VCaP (cell line): ENCODE data around the gene IL15RA.

Experiments
- H3K27ac ChIP-seq: fragments of 450-650 bp; 2 replicates; pipeline ENCODE4 v1.5.1; 2017
- TF ChIP-seq, protein P1 (sequence below): fragments of 450-650 bp; conservative IDR thresholded peaks from 2 replicates; pipeline ENCODE4 v1.5.1; 2017; ENCODE audit warnings: mild to moderate bottlenecking, moderate library complexity

Gene IL15RA

DNA sequence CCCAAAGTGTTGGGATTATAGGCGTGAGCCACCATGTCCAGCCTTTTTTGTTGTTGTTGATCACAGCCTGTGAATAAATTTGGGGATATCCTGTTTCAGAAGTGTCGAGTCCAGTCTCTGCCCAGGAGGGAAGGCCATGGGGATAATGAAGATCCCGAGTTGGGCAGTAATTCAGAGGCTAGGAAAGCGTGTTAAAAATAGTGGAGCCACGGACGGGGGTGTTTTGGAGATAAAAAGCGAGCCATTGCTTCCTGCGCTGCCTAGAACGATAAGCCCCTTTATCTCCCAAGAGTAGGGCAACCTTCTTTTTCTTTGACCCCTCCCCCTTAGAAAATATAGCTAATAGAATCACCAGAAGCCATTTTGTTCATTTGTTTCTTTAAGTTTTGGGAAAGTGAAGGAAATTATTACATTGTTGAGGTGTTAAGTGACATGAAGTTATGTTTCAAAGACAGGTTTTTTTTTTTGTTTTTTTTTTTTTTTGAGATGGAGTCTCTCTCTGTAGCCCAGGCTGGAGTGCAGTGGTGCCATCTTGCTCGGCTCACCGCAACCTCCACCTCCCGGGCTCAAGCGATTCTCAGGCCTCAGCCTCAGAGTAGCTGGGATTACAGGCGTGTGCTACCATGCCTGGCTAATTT, 43.3 kb downstream of the IL15RA start:
- H3K27ac ChIP-seq = no peak overlapping the region
- TF ChIP-seq, protein P1, sequence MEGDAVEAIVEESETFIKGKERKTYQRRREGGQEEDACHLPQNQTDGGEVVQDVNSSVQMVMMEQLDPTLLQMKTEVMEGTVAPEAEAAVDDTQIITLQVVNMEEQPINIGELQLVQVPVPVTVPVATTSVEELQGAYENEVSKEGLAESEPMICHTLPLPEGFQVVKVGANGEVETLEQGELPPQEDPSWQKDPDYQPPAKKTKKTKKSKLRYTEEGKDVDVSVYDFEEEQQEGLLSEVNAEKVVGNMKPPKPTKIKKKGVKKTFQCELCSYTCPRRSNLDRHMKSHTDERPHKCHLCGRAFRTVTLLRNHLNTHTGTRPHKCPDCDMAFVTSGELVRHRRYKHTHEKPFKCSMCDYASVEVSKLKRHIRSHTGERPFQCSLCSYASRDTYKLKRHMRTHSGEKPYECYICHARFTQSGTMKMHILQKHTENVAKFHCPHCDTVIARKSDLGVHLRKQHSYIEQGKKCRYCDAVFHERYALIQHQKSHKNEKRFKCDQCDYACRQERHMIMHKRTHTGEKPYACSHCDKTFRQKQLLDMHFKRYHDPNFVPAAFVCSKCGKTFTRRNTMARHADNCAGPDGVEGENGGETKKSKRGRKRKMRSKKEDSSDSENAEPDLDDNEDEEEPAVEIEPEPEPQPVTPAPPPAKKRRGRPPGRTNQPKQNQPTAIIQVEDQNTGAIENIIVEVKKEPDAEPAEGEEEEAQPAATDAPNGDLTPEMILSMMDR = no peak

DNA sequence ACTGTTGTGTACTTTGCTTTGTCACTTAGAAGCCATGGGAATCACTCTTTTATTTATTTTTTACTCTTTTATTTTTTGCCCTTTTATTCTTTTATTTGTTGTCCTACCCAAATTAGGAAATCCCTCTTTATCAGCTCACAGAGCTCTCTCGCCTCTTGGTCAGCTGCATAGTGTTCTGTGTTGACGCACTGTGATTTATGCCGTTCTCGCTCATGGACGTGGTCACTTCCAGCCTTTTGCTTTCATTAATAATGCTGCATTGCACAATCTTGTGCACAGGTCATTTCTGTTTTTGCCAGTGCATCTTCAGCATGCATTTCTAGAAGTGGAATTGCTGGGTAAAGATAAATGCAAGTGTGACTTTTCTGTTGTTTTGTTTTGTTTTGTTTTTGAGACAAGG, 45.0 kb downstream of the IL15RA start:
- TF ChIP-seq, protein P1 = no peak
- no peak overlapping the region for H3K27ac ChIP-seq

DNA sequence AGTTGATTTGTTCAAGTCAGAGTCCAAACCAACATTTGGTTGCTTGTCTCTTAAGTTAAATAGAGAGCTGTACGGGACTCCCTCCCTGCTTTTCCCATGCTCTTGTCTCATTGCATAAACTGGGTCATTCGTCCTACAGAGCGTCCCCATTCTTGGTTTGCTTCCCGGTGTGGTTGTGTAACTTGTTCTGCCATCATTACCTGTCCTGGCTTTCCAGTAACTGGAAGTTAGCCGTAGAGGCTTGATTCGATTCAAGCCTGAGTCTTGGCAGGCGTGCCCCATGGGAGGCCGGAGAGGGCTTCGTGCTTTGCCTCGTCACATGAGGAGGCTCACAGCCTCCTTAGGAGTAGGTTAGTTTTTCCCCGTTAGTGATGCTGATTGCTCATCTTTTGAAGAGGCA, 47.1 kb downstream of the IL15RA start:
- H3K27ac ChIP-seq = no peak overlapping the region
- TF ChIP-seq, protein P1 = no peak

DNA sequence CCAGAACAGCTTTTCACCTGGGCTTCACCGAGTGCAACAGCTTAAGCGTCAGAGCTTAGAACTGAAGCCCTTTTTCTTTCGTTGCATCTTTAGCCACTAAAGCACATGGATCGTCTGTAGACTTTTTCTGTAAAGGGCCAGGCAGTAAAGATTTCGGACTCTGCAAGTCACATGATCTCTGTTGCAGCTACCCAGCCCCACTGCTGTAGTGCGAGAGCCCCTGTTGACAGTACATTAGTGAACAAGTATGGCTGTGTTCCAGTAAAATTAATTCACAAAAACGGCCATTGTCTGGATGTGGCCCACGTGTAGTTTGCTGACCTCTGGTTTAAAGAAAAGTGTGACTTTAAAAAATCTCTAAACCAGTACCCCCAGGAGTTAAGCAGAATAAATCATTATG, 47.9 kb downstream of the IL15RA start:
- TF ChIP-seq, protein P1 = no peak
- no peak overlapping the region for H3K27ac ChIP-seq

DNA sequence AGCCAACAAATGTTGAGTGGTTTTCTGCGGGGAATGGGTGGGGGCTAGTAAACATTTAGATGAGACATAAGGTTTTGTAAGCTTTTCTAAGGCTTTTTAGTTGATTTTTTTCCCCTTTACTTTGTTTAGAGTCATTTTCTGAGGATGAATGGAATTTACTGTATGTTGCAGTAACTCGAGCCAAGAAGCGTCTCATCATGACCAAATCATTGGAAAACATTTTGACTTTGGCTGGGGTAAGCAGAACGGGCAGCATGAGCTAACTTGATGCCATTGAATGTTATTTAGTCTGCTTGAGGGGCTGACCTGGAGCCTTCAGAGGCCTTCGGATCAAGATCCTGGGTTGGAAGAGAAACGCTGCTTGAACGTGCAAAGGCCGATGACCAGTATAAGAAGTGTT, 50.0 kb downstream of the IL15RA start:
- TF ChIP-seq, protein P1 = no peak
- H3K27ac ChIP-seq = no peak overlapping the region

DNA sequence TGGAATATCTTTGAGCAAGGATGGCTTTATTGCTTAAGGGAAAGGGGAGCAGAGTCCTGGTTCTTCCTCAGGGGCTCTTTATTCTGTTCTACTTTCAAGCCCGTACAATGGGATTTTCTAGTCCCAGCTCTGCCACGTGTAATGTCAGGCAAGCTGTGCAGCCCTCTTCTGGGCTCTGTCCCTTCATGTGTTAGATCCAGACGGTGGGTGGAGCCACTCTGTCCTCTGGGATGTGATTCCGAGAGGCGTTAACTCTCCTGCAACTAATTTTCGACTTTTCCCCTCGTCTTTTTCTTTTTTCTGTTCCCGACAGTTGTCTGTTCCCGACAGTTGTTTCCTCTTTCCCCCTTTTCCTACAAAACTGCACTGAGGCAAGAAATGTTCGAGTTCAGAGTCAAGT, 52.5 kb downstream of the IL15RA start:
- TF ChIP-seq, protein P1 = no peak
- H3K27ac ChIP-seq = no peak overlapping the region

DNA sequence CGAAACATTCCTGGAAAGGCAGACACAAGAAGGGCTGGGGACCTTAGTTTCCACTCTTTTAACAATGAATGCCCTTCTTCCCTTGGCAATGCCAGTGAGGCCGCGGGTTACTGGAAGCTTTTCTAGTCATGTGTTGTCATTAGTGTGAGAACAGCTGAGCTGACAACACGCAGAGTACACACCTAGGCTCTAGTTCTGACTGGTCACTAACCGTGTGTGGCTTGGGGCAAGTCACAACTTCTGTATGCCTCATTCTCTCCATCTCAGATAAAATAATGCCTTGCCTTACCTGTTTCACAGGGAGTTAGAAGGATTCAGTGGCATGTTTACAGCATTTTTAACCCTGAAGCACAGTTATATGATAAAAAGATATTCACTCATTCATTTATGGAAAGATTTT, 55.6 kb downstream of the IL15RA start:
- no peak overlapping the region for H3K27ac ChIP-seq
- TF ChIP-seq, protein P1 = no peak
